ENCODE measurements around the gene COL4A1. TPM values are rescaled to one million over a fixed set of nuclear protein-coding genes. Genes with fewer than 3 reads are reported as not detected.

Gene COL4A1
- polyA plus RNA-seq, 1 experiment = 210 TPM

DNA sequence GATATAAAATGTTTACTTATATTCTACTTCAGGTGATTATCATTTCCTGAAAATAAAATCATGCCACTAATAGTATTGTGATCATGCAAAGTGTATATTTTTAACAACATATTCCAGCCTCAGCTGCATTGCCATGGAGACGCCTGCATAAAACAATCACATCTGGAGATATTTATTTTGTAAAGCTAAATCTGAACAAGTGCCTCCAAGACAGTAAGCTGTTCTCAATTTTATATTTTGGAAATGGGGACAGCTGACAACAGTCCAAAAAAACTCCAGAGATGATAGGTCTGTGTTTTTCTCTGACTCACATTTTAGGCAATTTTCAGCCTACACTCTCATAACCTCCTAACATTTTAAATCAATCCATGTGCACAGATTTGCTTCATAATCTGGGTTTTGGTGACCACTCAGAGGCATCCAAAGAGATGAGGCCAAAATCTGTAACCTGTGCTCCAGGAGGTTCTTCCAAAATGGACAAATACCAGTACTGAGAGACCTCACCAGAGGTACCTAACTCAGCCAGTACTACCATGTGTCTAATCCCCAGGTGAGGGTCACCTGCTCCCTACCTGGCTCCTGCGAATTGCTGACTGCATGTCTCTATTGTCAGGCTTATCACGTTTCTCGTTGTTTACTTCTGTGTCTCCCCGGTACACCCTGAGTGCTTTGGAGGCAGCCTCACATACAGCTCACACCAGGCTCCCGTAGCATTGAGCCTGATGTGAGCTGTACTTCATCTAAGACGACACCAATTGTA is 62.7 kb downstream of the COL4A1 start:
- Histone ChIP-seq H3K27ac (ENCODE audit: low read depth, low read length) (no peak overlapping the region), H3K27me3 (ENCODE audit: control insufficient read depth, insufficient read depth, low read length) (no peaks in the 10 kb centered on the region), H3K9me3 (ENCODE audit: control insufficient read depth, insufficient read depth, low read length) (peaks cover 5% of the 10 kb centered on the region; the same call in 1 of the 2 replicates), H3K4me3 (ENCODE audit: low read depth, low read length) (no peak overlapping the region)
- DNase-seq (ENCODE audit: low read depth, low spot score) = no peak
- ChIA-PET CTCF (interaction anchor here (1.2 to 2.4 kb wide), 2 partner anchors 22 to 156 kb away, joined by 3 to 8 read pairs; no protein-coding TSS in a partner anchor), POLR2A (no interaction called here)
- TF ChIP-seq, protein P1, sequence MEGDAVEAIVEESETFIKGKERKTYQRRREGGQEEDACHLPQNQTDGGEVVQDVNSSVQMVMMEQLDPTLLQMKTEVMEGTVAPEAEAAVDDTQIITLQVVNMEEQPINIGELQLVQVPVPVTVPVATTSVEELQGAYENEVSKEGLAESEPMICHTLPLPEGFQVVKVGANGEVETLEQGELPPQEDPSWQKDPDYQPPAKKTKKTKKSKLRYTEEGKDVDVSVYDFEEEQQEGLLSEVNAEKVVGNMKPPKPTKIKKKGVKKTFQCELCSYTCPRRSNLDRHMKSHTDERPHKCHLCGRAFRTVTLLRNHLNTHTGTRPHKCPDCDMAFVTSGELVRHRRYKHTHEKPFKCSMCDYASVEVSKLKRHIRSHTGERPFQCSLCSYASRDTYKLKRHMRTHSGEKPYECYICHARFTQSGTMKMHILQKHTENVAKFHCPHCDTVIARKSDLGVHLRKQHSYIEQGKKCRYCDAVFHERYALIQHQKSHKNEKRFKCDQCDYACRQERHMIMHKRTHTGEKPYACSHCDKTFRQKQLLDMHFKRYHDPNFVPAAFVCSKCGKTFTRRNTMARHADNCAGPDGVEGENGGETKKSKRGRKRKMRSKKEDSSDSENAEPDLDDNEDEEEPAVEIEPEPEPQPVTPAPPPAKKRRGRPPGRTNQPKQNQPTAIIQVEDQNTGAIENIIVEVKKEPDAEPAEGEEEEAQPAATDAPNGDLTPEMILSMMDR (IDR thresholded peaks at IDR 0.05; ENCODE audit: low read depth, low read length) = no peak

DNA sequence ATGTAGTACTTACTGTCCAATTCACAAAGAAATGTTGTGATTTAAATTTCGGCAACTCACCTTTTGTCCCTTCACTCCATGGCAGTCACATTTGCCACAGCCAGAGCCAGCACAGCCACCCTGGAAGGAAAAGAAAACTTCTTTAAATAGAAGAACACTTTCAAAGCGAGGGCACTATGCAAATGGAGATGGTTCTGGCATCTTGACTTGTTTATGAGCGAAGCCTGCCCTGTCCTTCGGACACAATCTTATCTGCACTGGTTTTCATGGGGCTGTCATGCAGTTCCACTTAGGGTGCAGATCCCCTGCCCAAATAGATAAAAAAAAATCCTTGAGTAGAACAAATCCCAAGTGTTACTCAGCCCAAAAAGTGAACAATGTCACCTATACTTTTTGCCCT is 64.3 kb downstream of the COL4A1 start:
- no peaks in the 10 kb centered on the region; the same call in 1 of the 2 replicates for H3K9me3 ChIP-seq (ENCODE audit: control insufficient read depth, insufficient read depth, low read length)
- H3K27ac ChIP-seq (ENCODE audit: low read depth, low read length) = no peak overlapping the region
- no peak for DNase-seq (ENCODE audit: low read depth, low spot score)
- ChIA-PET CTCF (no interaction called here), POLR2A (no interaction called here)
- no peak overlapping the region for H3K4me3 ChIP-seq (ENCODE audit: low read depth, low read length)
- TF ChIP-seq, protein P1 (IDR thresholded peaks at IDR 0.05; ENCODE audit: low read depth, low read length) = no peak
- no peaks in the 10 kb centered on the region for H3K27me3 ChIP-seq (ENCODE audit: control insufficient read depth, insufficient read depth, low read length)

DNA sequence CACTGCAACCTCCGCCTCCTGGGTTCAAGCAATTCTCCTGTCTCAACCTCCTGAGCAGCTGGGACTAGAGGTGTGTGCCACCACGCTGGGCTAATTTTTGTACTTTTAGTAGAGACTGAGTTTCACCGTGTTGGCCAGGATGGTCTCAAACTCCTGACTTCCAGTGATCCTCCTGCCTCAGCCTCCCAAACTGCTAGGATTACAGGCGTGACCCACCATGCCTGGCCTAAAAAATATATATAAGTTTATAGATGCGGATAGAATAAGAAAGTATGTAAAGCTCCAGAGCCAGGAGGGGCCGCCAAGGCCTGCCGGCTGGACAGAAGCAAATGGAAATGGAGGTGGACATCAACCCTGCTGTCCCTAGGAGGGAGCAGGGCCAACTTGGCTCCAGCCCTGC is 66.0 kb downstream of the COL4A1 start:
- TF ChIP-seq, protein P1 (IDR thresholded peaks at IDR 0.05; ENCODE audit: low read depth, low read length) = no peak
- no peak for DNase-seq (ENCODE audit: low read depth, low spot score)
- H3K4me3 ChIP-seq (ENCODE audit: low read depth, low read length) = no peak overlapping the region
- H3K9me3 ChIP-seq (ENCODE audit: control insufficient read depth, insufficient read depth, low read length) = no peaks in the 10 kb centered on the region; the same call in 1 of the 2 replicates
- POLR2A ChIA-PET = no interaction called here
- H3K27ac ChIP-seq (ENCODE audit: low read depth, low read length) = no peak overlapping the region
- no peaks in the 10 kb centered on the region for H3K27me3 ChIP-seq (ENCODE audit: control insufficient read depth, insufficient read depth, low read length)
- CTCF ChIA-PET = no interaction called here

DNA sequence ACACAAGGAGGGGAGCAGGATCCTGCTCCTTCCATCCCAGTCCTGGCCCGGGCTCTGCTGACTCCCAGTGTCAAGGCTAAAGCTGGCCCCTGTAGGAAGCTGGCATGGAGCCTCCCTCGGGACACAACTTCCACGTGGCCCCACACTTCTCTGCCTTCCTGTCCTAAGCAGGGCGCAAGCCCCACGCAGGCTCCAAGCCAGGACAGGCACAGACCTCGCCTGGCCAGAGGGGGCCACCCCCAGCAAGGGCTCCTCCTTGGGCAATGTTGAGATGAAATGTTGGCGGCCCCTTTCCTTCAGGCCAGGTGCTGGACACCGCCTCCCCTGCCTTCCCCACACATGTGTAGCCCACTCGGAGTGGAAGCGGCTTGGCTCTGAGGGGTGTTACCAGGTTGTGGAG is 66.6 kb downstream of the COL4A1 start:
- CTCF ChIA-PET = interaction anchor here (0.6 to 0.7 kb wide), 2 partner anchors 18 to 55 kb away, joined by 3 to 9 read pairs; no protein-coding TSS in a partner anchor
- POLR2A ChIA-PET = no interaction called here

More for the DNA sequence above, 66.6 kb downstream of the COL4A1 start:
- H3K9me3 ChIP-seq (ENCODE audit: control insufficient read depth, insufficient read depth, low read length) = no peaks in the 10 kb centered on the region; the same call in 1 of the 2 replicates
- TF ChIP-seq, protein P1 (IDR thresholded peaks at IDR 0.05; ENCODE audit: low read depth, low read length) = no peak
- no peak for DNase-seq (ENCODE audit: low read depth, low spot score)
- no peaks in the 10 kb centered on the region for H3K27me3 ChIP-seq (ENCODE audit: control insufficient read depth, insufficient read depth, low read length)
- peak overlapping the region; percentile 57 for H3K27ac ChIP-seq (ENCODE audit: low read depth, low read length)
- no peak overlapping the region for H3K4me3 ChIP-seq (ENCODE audit: low read depth, low read length)

Data from AG04450 (cell line).